DND-41 (cell line): Measurements from ENCODE around the gene TP63.

Experiments
- ATAC-seq: fragments of 200-7000 bp; cut with Tn5 transposase; 3 replicates; pipeline ENCODE4 v1.9.1; 2021; ENCODE audit warnings: low read depth; ENCODE audit not compliant: insufficient read depth
- DNase-seq: peaks from one replicate; pipeline ENCODE4 v3.0.0-alpha.2; 2020
- H2AFZ ChIP-seq: 2 replicates; pipeline ENCODE4 v1.6.0; 2012; ENCODE audit warnings: low read depth, low read length
- H3K27ac ChIP-seq: 2 replicates; pipeline ENCODE4 v1.5.1; 2012; ENCODE audit warnings: low read length, inconsistent platforms
- H3K27me3 ChIP-seq: fragments of 200-600 bp; sonication (generic); 2 replicates; pipeline ENCODE4 v1.6.0; 2012; ENCODE audit warnings: low read length, mild to moderate bottlenecking, inconsistent platforms; ENCODE audit not compliant: insufficient read depth, poor library complexity
- H3K36me3 ChIP-seq: 2 replicates; pipeline ENCODE4 v1.5.1; 2012; ENCODE audit warnings: low read length, inconsistent platforms; ENCODE audit not compliant: insufficient read depth
- H3K4me1 ChIP-seq: 2 replicates; pipeline ENCODE4 v1.5.1; 2012; ENCODE audit warnings: mild to moderate bottlenecking, low read length; ENCODE audit not compliant: insufficient read depth
- H3K4me2 ChIP-seq: 2 replicates; pipeline ENCODE4 v1.6.0; 2012; ENCODE audit warnings: mild to moderate bottlenecking, moderate library complexity, low read length, inconsistent platforms; ENCODE audit not compliant: insufficient read depth
- H3K4me3 ChIP-seq, 2 experiments: fragments of 200-600 bp in 1 of 2; shearing (Covaris generic) in 1 of 2; 2 replicates each; pipeline ENCODE4 v1.5.1; 2012 to 2016; ENCODE audit warnings: inconsistent platforms in 2 of 2, low read length in 2 of 2, mild to moderate bottlenecking in 2 of 2, low read depth in 1 of 2, moderate library complexity in 1 of 2
- H3K79me2 ChIP-seq: 2 replicates; pipeline ENCODE4 v1.6.0; 2012; ENCODE audit warnings: low read length, inconsistent platforms; ENCODE audit not compliant: insufficient read depth
- H3K9ac ChIP-seq: 2 replicates; pipeline ENCODE4 v1.6.0; 2012; ENCODE audit warnings: low read depth, mild to moderate bottlenecking, inconsistent platforms, low read length, moderate library complexity
- H3K9me3 ChIP-seq: 2 replicates; pipeline ENCODE4 v1.5.1; 2012; ENCODE audit warnings: low read length, moderate library complexity, mild to moderate bottlenecking, inconsistent platforms; ENCODE audit not compliant: insufficient read depth, severe bottlenecking
- H4K20me1 ChIP-seq: 2 replicates; pipeline ENCODE4 v1.6.0; 2012; ENCODE audit warnings: low read length; ENCODE audit not compliant: insufficient read depth
- CTCF ChIP-seq: IDR thresholded peaks from 2 replicates; pipeline ENCODE4 v1.5.1; 2012; ENCODE audit warnings: borderline replicate concordance, low read length, moderate library complexity, mild to moderate bottlenecking; ENCODE audit not compliant: poor library complexity, severe bottlenecking; ENCODE audit errors: extremely low read depth
- EZH2 ChIP-seq: IDR thresholded peaks from 3 replicates; pipeline ENCODE4 v1.6.1; 2012; ENCODE audit warnings: borderline replicate concordance, low read depth, mild to moderate bottlenecking, moderate library complexity, low read length, inconsistent platforms; ENCODE audit not compliant: severe bottlenecking

Gene TP63

GRCh38 chr3:189699885-189700284 lies 68.7 kb downstream of the TP63 start:
- Histone ChIP-seq H3K4me1 (no peaks in the 10 kb centered on the region), H3K4me2 (no peak overlapping the region), H2AFZ (no peak overlapping the region), H3K36me3 (no peaks in the 10 kb centered on the region), H3K27me3 (peaks cover 4% of the 10 kb centered on the region), H3K79me2 (no peaks in the 10 kb centered on the region), H3K4me3 (no peak overlapping the region), H3K27ac (no peak overlapping the region), H3K9ac (no peak overlapping the region), H3K9me3 (no peaks in the 10 kb centered on the region), H4K20me1 (no peaks in the 10 kb centered on the region)
- DNase-seq (no peak), ATAC-seq (no peak)
- TF ChIP-seq CTCF (no peak), EZH2 (no peak)

- no peaks in the 10 kb centered on the region for H4K20me1 ChIP-seq
- H3K4me2 ChIP-seq: no peak overlapping the region
- no peak overlapping the region for H2AFZ ChIP-seq
- H3K27ac ChIP-seq: no peak overlapping the region
- H3K9ac ChIP-seq: no peak overlapping the region
- no peak for DNase-seq
- no peak for ATAC-seq
- no peaks in the 10 kb centered on the region for H3K9me3 ChIP-seq
- no peaks in the 10 kb centered on the region for H3K36me3 ChIP-seq
- H3K27me3 ChIP-seq: peaks cover 4% of the 10 kb centered on the region
- no peaks in the 10 kb centered on the region for H3K79me2 ChIP-seq
- H3K4me1 ChIP-seq: no peaks in the 10 kb centered on the region
- TF ChIP-seq CTCF (no peak), EZH2 (no peak)
- H3K4me3 ChIP-seq: no peak overlapping the region
These were observed 71.0 kb downstream of the TP63 start for GRCh38 chr3:189702066-189702646.

GRCh38 chr3:189703865-189704264 lies 72.7 kb downstream of the TP63 start:
- H4K20me1 ChIP-seq: no peaks in the 10 kb centered on the region
- H3K4me3 ChIP-seq: no peak overlapping the region
- H3K4me1 ChIP-seq: no peaks in the 10 kb centered on the region
- no peak overlapping the region for H3K4me2 ChIP-seq
- no peak overlapping the region for H2AFZ ChIP-seq
- no peaks in the 10 kb centered on the region for H3K79me2 ChIP-seq
- no peak for TF ChIP-seq EZH2
- no peak for TF ChIP-seq CTCF
- no peak overlapping the region for H3K9ac ChIP-seq
- no peaks in the 10 kb centered on the region for H3K9me3 ChIP-seq
- no peak overlapping the region for H3K27ac ChIP-seq
- H3K36me3 ChIP-seq: no peaks in the 10 kb centered on the region
- DNase-seq (no peak), ATAC-seq (no peak)
- peaks cover 4% of the 10 kb centered on the region for H3K27me3 ChIP-seq

DNA sequence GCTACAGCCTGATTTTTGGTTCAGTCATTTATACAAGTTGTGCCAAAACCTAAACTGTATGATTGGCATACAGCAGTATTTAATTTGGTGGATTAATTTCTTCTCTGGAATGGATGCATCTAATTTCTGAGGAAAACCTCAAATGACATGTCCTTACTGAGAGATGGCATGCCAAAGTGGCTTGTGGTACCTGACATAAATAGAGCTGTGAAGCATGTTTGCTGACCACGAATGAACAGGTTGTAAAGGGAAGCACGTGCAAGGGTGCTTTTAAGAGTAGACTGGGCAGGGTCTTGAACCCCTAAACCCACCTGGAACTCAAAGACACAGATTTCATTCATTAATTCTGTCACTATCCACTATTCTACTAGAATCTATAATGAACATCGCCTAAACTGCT lies 77.2 kb downstream of the TP63 start:
- no peaks in the 10 kb centered on the region for H3K79me2 ChIP-seq
- TF ChIP-seq CTCF (no peak), EZH2 (no peak)
- H2AFZ ChIP-seq: no peak overlapping the region
- no peak overlapping the region for H3K4me2 ChIP-seq
- H3K9me3 ChIP-seq: no peaks in the 10 kb centered on the region
- ATAC-seq (no peak), DNase-seq (no peak)
- H4K20me1 ChIP-seq: no peaks in the 10 kb centered on the region
- no peaks in the 10 kb centered on the region for H3K27me3 ChIP-seq
- H3K4me1 ChIP-seq: no peaks in the 10 kb centered on the region
- H3K9ac ChIP-seq: no peak overlapping the region
- H3K27ac ChIP-seq: no peak overlapping the region
- H3K4me3 ChIP-seq: no peak overlapping the region
- H3K36me3 ChIP-seq: no peaks in the 10 kb centered on the region
